ENCODE data around the gene RNF113B.

Gene RNF113B

GRCh38 chr13:98173431-98174152 lies 3.5 kb downstream of the RNF113B start:
- DNase-seq (ENCODE audit: low read depth in 2 of 2) = peak; percentile 91 to 95
- H3K4me3 ChIP-seq (replicated peaks in 1 of 2; ENCODE audit: low read depth in 2 of 2, low read length in 2 of 2) = no peak overlapping the region
- TF ChIP-seq CTCF (IDR thresholded peaks at IDR 0.05; ENCODE audit: low read depth, low read length) = no peak

GRCh38 chr13:98172590-98173422 lies 4.3 kb downstream of the RNF113B start:
- DNase-seq (ENCODE audit: low read depth in 2 of 2) = peak; percentile 45 to 68
- H3K4me3 ChIP-seq (replicated peaks in 1 of 2; ENCODE audit: low read depth in 2 of 2, low read length in 2 of 2) = no peak overlapping the region
- TF ChIP-seq CTCF (IDR thresholded peaks at IDR 0.05; ENCODE audit: low read depth, low read length) = no peak

GRCh38 chr13:98171900-98172589 lies 5.0 kb downstream of the RNF113B start:
- DNase-seq (ENCODE audit: low read depth in 2 of 2) = peak; percentile 47 to 60
- H3K4me3 ChIP-seq (replicated peaks in 1 of 2; ENCODE audit: low read depth in 2 of 2, low read length in 2 of 2) = peak overlapping the region in 1 of 2 donors; percentile 12
- TF ChIP-seq CTCF (IDR thresholded peaks at IDR 0.05; ENCODE audit: low read depth, low read length) = no peak

DNA sequence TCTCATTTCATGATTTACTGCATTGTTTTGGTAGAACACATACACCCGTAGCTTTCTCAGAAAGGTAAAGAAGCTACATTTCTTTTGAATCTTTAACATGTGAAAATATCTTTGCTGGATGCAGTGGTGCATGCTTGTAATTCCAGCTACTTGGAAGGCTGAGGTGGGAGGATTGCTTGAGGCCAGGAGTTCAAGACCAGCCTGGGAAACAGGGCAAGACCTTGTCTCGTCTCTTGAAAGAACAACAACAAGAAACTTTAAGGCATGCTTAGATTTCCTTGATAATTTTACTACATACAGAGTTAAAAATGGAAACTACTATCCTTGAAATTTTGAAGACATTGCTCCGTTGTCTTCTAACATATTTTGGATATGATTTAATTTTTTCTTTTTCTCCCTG lies 7.7 kb downstream of the RNF113B start:
- H3K4me3 ChIP-seq (replicated peaks in 1 of 2; ENCODE audit: low read depth in 2 of 2, low read length in 2 of 2) = no peak overlapping the region
- no peak for TF ChIP-seq CTCF (IDR thresholded peaks at IDR 0.05; ENCODE audit: low read depth, low read length)
- DNase-seq (ENCODE audit: low read depth in 2 of 2) = no peak

DNA sequence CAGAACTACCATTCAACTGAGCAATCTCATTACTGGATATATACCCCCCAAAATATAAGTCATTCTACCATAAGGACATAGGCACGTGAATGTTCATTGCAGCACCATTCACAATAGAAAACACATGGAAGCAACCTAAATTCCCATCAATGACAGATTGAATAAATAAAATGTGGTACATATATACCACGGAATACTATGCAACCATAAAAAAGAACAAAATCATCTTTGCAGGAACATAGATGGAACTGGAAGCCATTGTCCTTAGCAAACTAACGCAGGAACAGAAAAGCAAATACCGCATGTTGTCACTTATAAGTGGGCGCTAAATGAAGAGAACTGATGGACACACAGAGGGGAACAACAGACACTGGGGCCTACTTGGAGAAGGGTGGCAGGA lies 14.1 kb downstream of the RNF113B start:
- no peak for TF ChIP-seq CTCF (IDR thresholded peaks at IDR 0.05; ENCODE audit: low read depth, low read length)
- DNase-seq (ENCODE audit: low read depth in 2 of 2) = no peak

DNA sequence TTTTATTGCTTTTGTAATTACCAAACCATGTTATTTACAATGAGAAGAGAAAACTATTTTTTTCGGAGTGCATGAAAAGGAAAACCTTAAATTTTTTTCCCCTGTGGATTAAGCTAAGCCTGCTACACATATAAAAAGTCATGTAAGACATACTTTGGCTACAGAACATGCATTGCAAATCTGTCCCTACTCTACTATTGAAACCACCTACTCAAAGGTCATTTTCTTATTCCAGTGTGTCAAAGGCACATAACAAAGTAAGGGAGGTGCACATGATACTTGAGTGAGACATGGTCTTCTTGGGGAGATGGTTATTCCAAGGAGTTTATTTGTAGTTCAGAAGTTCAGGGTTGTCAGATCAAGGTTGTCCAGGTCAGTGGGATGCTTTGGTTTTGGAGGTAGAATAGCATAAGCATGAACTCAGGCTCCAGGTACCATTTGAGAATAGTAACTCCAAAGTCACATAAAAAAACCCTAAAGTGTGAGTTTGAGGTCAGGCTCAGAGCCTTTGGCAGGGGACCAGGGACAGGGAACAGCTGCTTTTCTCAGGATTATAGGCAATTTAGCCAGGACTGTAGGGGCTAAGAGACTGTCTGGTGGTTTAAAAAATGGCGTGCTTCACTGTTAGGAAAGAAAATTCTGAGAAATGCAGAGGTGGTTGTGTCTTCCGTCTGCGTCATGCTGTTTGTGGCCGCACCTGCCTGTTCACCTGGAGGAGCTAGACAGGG lies 18.7 kb downstream of the RNF113B start:
- no peak for TF ChIP-seq CTCF (IDR thresholded peaks at IDR 0.05; ENCODE audit: low read depth, low read length)
- no peak for DNase-seq (ENCODE audit: low read depth in 2 of 2)
- no peak overlapping the region for H3K4me3 ChIP-seq (replicated peaks in 1 of 2; ENCODE audit: low read depth in 2 of 2, low read length in 2 of 2)

More for the DNA sequence above, 14.1 kb downstream of the RNF113B start:
- no peak overlapping the region for H3K4me3 ChIP-seq (replicated peaks in 1 of 2; ENCODE audit: low read depth in 2 of 2, low read length in 2 of 2)
